Gastroesophageal sphincter (tissue), 4 donors: ENCODE measurements around the gene MARVELD3. TPM values are rescaled to one million over a fixed set of nuclear protein-coding genes. Genes with fewer than 3 reads are reported as not detected.

Source experiments
- ATAC-seq: fragments of 150-250 bp; one replicate; pipeline ENCODE4 v1.9.1; 2016; ENCODE audit warnings: mild to moderate bottlenecking, moderate library complexity
- H3K27ac ChIP-seq, 4 donors: fragments of 200-600 bp; sonication (generic) in 3 of 4; 1 replicate in 3 of 4; 2 replicates in 1 of 4; pipeline ENCODE4 v1.5.1; 2016 to 2019
- H3K27me3 ChIP-seq: fragments of 200-600 bp; sonication (generic); one replicate; pipeline ENCODE4 v1.5.1; 2019
- H3K36me3 ChIP-seq, 2 donors: fragments of 200-600 bp; sonication (generic); one replicate each; pipeline ENCODE4 v1.5.1; 2019; ENCODE audit warnings: control low read depth in 1 of 2
- H3K4me1 ChIP-seq, 3 donors: fragments of 200-600 bp; sonication (generic); 1 replicate in 2 of 3; 2 replicates in 1 of 3; pipeline ENCODE4 v1.5.1; 2016 to 2019; ENCODE audit warnings: control low read depth in 2 of 3
- H3K4me3 ChIP-seq, 2 donors: fragments of 200-600 bp; sonication (generic); one replicate each; pipeline ENCODE4 v1.5.1; 2019; ENCODE audit warnings: mild to moderate bottlenecking in 1 of 2, moderate library complexity in 1 of 2
- H3K9me3 ChIP-seq, 3 donors: fragments of 200-600 bp; sonication (generic); one replicate each; pipeline ENCODE4 v1.5.1; 2017 to 2019; ENCODE audit warnings: control low read depth in 2 of 3
- EP300 ChIP-seq: sonication (generic); formaldehyde crosslinking; IDR thresholded peaks from one replicate; pipeline ENCODE4 v1.6.1; 2017; ENCODE audit warnings: antibody characterized with exemption, mild to moderate bottlenecking
- POLR2A ChIP-seq, 2 donors: fragments of 450-650 bp; IDR thresholded peaks; one replicate each; pipeline ENCODE4 v1.6.1; 2017; ENCODE audit warnings: antibody characterized with exemption in 2 of 2, mild to moderate bottlenecking in 2 of 2, moderate library complexity in 1 of 2
- POLR2AphosphoS5 ChIP-seq: sonication (generic); formaldehyde crosslinking; IDR thresholded peaks from one replicate; pipeline ENCODE4 v1.6.1; 2017; ENCODE audit warnings: antibody characterized with exemption
- WGBS, 2 donors: methylation state at CpG; one replicate each; pipeline ENCODE4 v1.1.5; 2018; ENCODE audit warnings: low coverage in 1 of 2; 5-methylcytosine and 5-hydroxymethylcytosine counted together
- total RNA-seq, 4 donors: library from RNA; depleted of rRNA; stranded (reverse); fragments of >200 nt; gene quantifications; one replicate each; pipeline ENCODE4 v1.1.0, GENCODE V29; 2016
- TF ChIP-seq, protein P1 (sequence below), 4 experiments: fragments of 200-600 bp in 2 of 4; fragments of 450-650 bp in 2 of 4; sonication (generic) in 1 of 4; IDR thresholded peaks; one replicate each; pipeline ENCODE4 v1.5.1; 2017 to 2019; ENCODE audit warnings: antibody characterized with exemption in 4 of 4, mild to moderate bottlenecking in 2 of 4, moderate library complexity in 2 of 4

Gene MARVELD3
- total RNA-seq, 4 donors from 2014 or later: 1.4 TPM; not detected in 3

DNA sequence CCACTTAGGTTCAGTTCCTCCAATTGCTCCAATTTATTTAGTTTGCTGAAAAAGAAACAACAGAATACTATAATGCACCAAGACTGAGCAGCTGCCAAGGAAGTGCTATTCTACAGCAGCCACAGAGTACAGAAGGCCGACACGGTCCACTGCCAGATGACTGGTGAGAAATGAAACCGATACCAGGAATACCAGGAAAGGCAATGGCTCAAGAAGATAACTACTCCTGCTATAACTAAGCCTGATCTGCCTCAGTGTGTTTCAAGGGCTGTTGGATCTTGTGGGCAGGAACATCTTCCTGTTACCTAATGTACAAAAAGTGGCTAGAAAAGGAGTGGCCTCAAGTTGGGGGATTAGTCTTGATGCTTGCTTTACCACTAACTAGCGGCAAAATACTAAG, 32.8 kb downstream of the MARVELD3 start:
- no peak for ATAC-seq
- H3K36me3 ChIP-seq: peaks cover 3 to 86% of the 10 kb centered on the region in 2 donors
- TF ChIP-seq POLR2AphosphoS5: no peak
- TF ChIP-seq, protein P1, sequence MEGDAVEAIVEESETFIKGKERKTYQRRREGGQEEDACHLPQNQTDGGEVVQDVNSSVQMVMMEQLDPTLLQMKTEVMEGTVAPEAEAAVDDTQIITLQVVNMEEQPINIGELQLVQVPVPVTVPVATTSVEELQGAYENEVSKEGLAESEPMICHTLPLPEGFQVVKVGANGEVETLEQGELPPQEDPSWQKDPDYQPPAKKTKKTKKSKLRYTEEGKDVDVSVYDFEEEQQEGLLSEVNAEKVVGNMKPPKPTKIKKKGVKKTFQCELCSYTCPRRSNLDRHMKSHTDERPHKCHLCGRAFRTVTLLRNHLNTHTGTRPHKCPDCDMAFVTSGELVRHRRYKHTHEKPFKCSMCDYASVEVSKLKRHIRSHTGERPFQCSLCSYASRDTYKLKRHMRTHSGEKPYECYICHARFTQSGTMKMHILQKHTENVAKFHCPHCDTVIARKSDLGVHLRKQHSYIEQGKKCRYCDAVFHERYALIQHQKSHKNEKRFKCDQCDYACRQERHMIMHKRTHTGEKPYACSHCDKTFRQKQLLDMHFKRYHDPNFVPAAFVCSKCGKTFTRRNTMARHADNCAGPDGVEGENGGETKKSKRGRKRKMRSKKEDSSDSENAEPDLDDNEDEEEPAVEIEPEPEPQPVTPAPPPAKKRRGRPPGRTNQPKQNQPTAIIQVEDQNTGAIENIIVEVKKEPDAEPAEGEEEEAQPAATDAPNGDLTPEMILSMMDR (IDR thresholded peaks at IDR 0.05): no peak
- no peak for TF ChIP-seq EP300
- TF ChIP-seq POLR2A (IDR thresholded peaks at IDR 0.05): no peak

GRCh38 chr16:71659471-71659870, 33.5 kb downstream of the MARVELD3 start:
- no peaks in the 10 kb centered on the region for H3K9me3 ChIP-seq
- H3K4me3 ChIP-seq: no peak overlapping the region
- H3K4me1 ChIP-seq: no peaks in the 10 kb centered on the region
- 90% methylated on average over 2 of the region's 2 CpGs; no CpG with 5 or more reads in 1 of the 2 donors for WGBS, 2 donors
- no peak for TF ChIP-seq POLR2A (IDR thresholded peaks at IDR 0.05)
- TF ChIP-seq, protein P1 (IDR thresholded peaks at IDR 0.05): no peak
- TF ChIP-seq POLR2AphosphoS5: no peak
- no peak for TF ChIP-seq EP300
- ATAC-seq: no peak
- H3K27ac ChIP-seq: no peak overlapping the region
- H3K36me3 ChIP-seq: peaks cover 3 to 89% of the 10 kb centered on the region in 2 donors
- no peaks in the 10 kb centered on the region for H3K27me3 ChIP-seq

More for the DNA sequence above, 32.8 kb downstream of the MARVELD3 start:
- no peaks in the 10 kb centered on the region for H3K27me3 ChIP-seq
- H3K4me3 ChIP-seq: no peak overlapping the region
- no peaks in the 10 kb centered on the region for H3K4me1 ChIP-seq
- no peak overlapping the region for H3K27ac ChIP-seq
- no peaks in the 10 kb centered on the region for H3K9me3 ChIP-seq
- WGBS, 2 donors: 83 to 89% methylated on average over 4 of the region's 4 CpGs

- Histone ChIP-seq H3K4me3 (no peak overlapping the region), H3K27ac (no peak overlapping the region), H3K36me3 (peaks cover 0 to 100% of the 10 kb centered on the region in 2 donors), H3K9me3 (no peaks in the 10 kb centered on the region), H3K4me1 (no peaks in the 10 kb centered on the region), H3K27me3 (no peaks in the 10 kb centered on the region)
- TF ChIP-seq EP300: no peak
- TF ChIP-seq POLR2A (IDR thresholded peaks at IDR 0.05): no peak
- TF ChIP-seq, protein P1 (IDR thresholded peaks at IDR 0.05): no peak
- TF ChIP-seq POLR2AphosphoS5: no peak
- no peak for ATAC-seq
- WGBS, 2 donors: 80% methylated on average over 1 of the region's 1 CpG
Measured at GRCh38 chr16:71666264-71666663, 40.3 kb downstream of the MARVELD3 start.

- Histone ChIP-seq H3K27ac (no peak overlapping the region), H3K4me3 (no peak overlapping the region), H3K36me3 (peaks cover 0 to 100% of the 10 kb centered on the region in 2 donors), H3K4me1 (no peaks in the 10 kb centered on the region), H3K27me3 (no peaks in the 10 kb centered on the region), H3K9me3 (no peaks in the 10 kb centered on the region)
- TF ChIP-seq POLR2AphosphoS5 (no peak), EP300 (no peak), POLR2A (IDR thresholded peaks at IDR 0.05) (no peak)
- TF ChIP-seq, protein P1 (IDR thresholded peaks at IDR 0.05): no peak
- no peak for ATAC-seq
- WGBS, 2 donors: 77 to 94% methylated on average over 2 of the region's 4 CpGs
Measured at GRCh38 chr16:71666928-71667707, 41.1 kb downstream of the MARVELD3 start.

GRCh38 chr16:71669926-71670536, 44.0 kb downstream of the MARVELD3 start:
- H3K4me3 ChIP-seq: no peak overlapping the region
- peaks cover 0 to 95% of the 10 kb centered on the region in 2 donors for H3K36me3 ChIP-seq

More at GRCh38 chr16:71669926-71670536, 44.0 kb downstream of the MARVELD3 start:
- H3K4me1 ChIP-seq: no peaks in the 10 kb centered on the region
- H3K9me3 ChIP-seq: no peaks in the 10 kb centered on the region
- WGBS, 2 donors: 78 to 86% methylated on average over 5 to 6 of the region's 6 CpGs
- ATAC-seq: no peak
- no peaks in the 10 kb centered on the region for H3K27me3 ChIP-seq
- H3K27ac ChIP-seq: no peak overlapping the region
- TF ChIP-seq POLR2A (IDR thresholded peaks at IDR 0.05): no peak
- TF ChIP-seq EP300: no peak
- no peak for TF ChIP-seq POLR2AphosphoS5
- TF ChIP-seq, protein P1 (IDR thresholded peaks at IDR 0.05): no peak
